Panc1 (cell line): ENCODE results near the gene FUBP1.

ENCODE experiments used
- CTCF ChIP-seq: fragments of 450-650 bp; IDR thresholded peaks from 2 replicates; pipeline ENCODE4 v1.5.1; 2017; ENCODE audit warnings: mild to moderate bottlenecking
- POLR2AphosphoS5 ChIP-seq: IDR thresholded peaks from 2 replicates; pipeline ENCODE4 v1.6.1; 2012; ENCODE audit warnings: mild to moderate bottlenecking, low read depth, low read length, moderate library complexity
- SIN3A ChIP-seq: IDR thresholded peaks from 2 replicates; pipeline ENCODE4 v1.6.1; 2012; ENCODE audit warnings: low read depth, mild to moderate bottlenecking, low read length, moderate library complexity, borderline replicate concordance; ENCODE audit not compliant: insufficient read depth
- TF ChIP-seq, protein P1 (sequence below), 2 experiments: IDR thresholded peaks; 2 replicates each; pipeline ENCODE4 v1.6.1; 2011 to 2012; ENCODE audit warnings: low read depth in 2 of 2, control low read depth in 1 of 2, low read length in 1 of 2, mild to moderate bottlenecking in 1 of 2, moderate library complexity in 1 of 2; ENCODE audit not compliant: insufficient read depth in 1 of 2

GRCh38 chr1:77976433-77977076 is 2.3 kb downstream of the FUBP1 start:
- TF ChIP-seq CTCF (no peak), POLR2AphosphoS5 (no peak; the same call in 1 of the 2 replicates), SIN3A (no peak)
- TF ChIP-seq, protein P1, sequence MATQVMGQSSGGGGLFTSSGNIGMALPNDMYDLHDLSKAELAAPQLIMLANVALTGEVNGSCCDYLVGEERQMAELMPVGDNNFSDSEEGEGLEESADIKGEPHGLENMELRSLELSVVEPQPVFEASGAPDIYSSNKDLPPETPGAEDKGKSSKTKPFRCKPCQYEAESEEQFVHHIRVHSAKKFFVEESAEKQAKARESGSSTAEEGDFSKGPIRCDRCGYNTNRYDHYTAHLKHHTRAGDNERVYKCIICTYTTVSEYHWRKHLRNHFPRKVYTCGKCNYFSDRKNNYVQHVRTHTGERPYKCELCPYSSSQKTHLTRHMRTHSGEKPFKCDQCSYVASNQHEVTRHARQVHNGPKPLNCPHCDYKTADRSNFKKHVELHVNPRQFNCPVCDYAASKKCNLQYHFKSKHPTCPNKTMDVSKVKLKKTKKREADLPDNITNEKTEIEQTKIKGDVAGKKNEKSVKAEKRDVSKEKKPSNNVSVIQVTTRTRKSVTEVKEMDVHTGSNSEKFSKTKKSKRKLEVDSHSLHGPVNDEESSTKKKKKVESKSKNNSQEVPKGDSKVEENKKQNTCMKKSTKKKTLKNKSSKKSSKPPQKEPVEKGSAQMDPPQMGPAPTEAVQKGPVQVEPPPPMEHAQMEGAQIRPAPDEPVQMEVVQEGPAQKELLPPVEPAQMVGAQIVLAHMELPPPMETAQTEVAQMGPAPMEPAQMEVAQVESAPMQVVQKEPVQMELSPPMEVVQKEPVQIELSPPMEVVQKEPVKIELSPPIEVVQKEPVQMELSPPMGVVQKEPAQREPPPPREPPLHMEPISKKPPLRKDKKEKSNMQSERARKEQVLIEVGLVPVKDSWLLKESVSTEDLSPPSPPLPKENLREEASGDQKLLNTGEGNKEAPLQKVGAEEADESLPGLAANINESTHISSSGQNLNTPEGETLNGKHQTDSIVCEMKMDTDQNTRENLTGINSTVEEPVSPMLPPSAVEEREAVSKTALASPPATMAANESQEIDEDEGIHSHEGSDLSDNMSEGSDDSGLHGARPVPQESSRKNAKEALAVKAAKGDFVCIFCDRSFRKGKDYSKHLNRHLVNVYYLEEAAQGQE (IDR thresholded peaks at IDR 0.05; ENCODE audit: insufficient read depth in 1 of 2, low read depth in 2 of 2, low read length in 1 of 2), result no peak
